A549 (cell line): ENCODE results near the gene TSC22D2. TPM values are rescaled to one million over a fixed set of nuclear protein-coding genes. Genes with fewer than 3 reads are reported as not detected.

Experiments used
- ATAC-seq, 2 experiments: fragments of 200-7000 bp in 1 of 2; fragments of >200 bp in 1 of 2; cut with Nextera tagmentation in 1 of 2; cut with Tn5 transposase in 1 of 2; 3 replicates each; pipeline versions ENCODE4 v1.8.0 to v1.9.1; 2018 to 2020; ENCODE audit warnings: mild to moderate bottlenecking in 1 of 2, moderate library complexity in 1 of 2
- CTCF ChIA-PET: fragments of 300-600 bp; sonication (Branson Sonifier 250); formaldehyde crosslinking; extraction: SDS; loops from one replicate; lab custom pipeline; 2021; ENCODE audit warnings: antibody characterized with exemption, inconsistent platforms; lab: Yijun Ruan, JAX
- POLR2A ChIA-PET: fragments of 350-600 bp; formaldehyde crosslinking; extraction: SDS; loops from one replicate; lab custom pipeline; 2021; ENCODE audit warnings: antibody characterized with exemption, inconsistent platforms; lab: Yijun Ruan, JAX
- DNase-seq, 2 experiments: peaks; one replicate each; pipeline versions ENCODE4 v3.0.0 to v3.0.0-alpha.2; 2011 to 2016; ENCODE audit warnings: low read depth in 1 of 2, low spot score in 1 of 2
- FAIRE-seq: peaks from 2 replicates; lab custom pipeline; 2011; peaks lifted over from hg19 to GRCh38; lab: Jason Lieb, UNC
- H3K27ac ChIP-seq, 2 experiments: fragments of >200 bp; sonication (Bioruptor Twin); formaldehyde crosslinking; 3 replicates each; pipeline ENCODE4 v1.5.1; 2016 to 2017
- H3K4me1 ChIP-seq: fragments of >200 bp; sonication (Bioruptor Twin); formaldehyde crosslinking; 3 replicates; pipeline ENCODE4 v1.6.1; 2016
- H3K4me2 ChIP-seq: fragments of >200 bp; sonication (Bioruptor Twin); formaldehyde crosslinking; 3 replicates; pipeline ENCODE4 v1.6.1; 2016
- H3K4me3 ChIP-seq: fragments of >200 bp; sonication (Bioruptor Twin); formaldehyde crosslinking; 3 replicates; pipeline ENCODE4 v1.5.1; 2016
- H3K9me3 ChIP-seq: fragments of >200 bp; sonication (Bioruptor Twin); formaldehyde crosslinking; 3 replicates; pipeline ENCODE4 v1.6.1; 2016
- EHF ChIP-seq: fragments of 250-450 bp; sonication (Bioruptor Pico); IDR thresholded peaks from 2 replicates; pipeline ENCODE4 v1.5.0; 2020; ENCODE audit warnings: mild to moderate bottlenecking
- GATA3 ChIP-seq: IDR thresholded peaks from 2 replicates; pipeline ENCODE4 v1.6.1; 2012; ENCODE audit warnings: borderline replicate concordance
- HOXA7 ChIP-seq: fragments of 250-450 bp; sonication (Bioruptor Pico); IDR thresholded peaks from 2 replicates; pipeline ENCODE4 v1.5.0; 2020; ENCODE audit warnings: mild to moderate bottlenecking, moderate library complexity
- HOXB5 ChIP-seq: fragments of 250-450 bp; sonication (Bioruptor Pico); IDR thresholded peaks from 2 replicates; pipeline ENCODE4 v1.5.0; 2020; ENCODE audit warnings: mild to moderate bottlenecking, moderate library complexity
- JUN ChIP-seq, 2 experiments: fragments of >200 bp; sonication (Bioruptor Twin); formaldehyde crosslinking; IDR thresholded peaks; 2 replicates in 1 of 2; 3 replicates in 1 of 2; pipeline ENCODE4 v1.6.1; 2016 to 2017
- KDM5A ChIP-seq: fragments of 200-600 bp; sonication (generic); IDR thresholded peaks from 2 replicates; pipeline ENCODE4 v1.6.1; 2016; ENCODE audit warnings: antibody characterized with exemption, mild to moderate bottlenecking
- NPAS2 ChIP-seq: fragments of 250-450 bp; sonication (Bioruptor Pico); IDR thresholded peaks from 2 replicates; pipeline ENCODE4 v1.8.0; 2022; ENCODE audit warnings: mild to moderate bottlenecking, moderate library complexity, borderline replicate concordance
- NR3C1 ChIP-seq: fragments of >200 bp; sonication (Bioruptor Twin); formaldehyde crosslinking; IDR thresholded peaks from 3 replicates; pipeline ENCODE4 v1.6.1; 2017
- POLR2A ChIP-seq: IDR thresholded peaks from 2 replicates; pipeline ENCODE4 v1.6.1; 2012; ENCODE audit warnings: mild to moderate bottlenecking, low read length
- RAD21 ChIP-seq, 2 experiments: fragments of >200 bp in 1 of 2; sonication (Bioruptor Twin) in 1 of 2; formaldehyde crosslinking in 1 of 2; IDR thresholded peaks in 1 of 2; conservative IDR thresholded peaks in 1 of 2; 2 replicates in 1 of 2; 3 replicates in 1 of 2; pipeline ENCODE4 v1.6.1; 2012 to 2018; ENCODE audit warnings: inconsistent platforms in 1 of 2
- RARB ChIP-seq: fragments of 250-450 bp; sonication (Bioruptor Pico); IDR thresholded peaks from 2 replicates; pipeline ENCODE4 v1.8.0; 2021; ENCODE audit warnings: mild to moderate bottlenecking, moderate library complexity
- RCOR1 ChIP-seq: fragments of 150-350 bp; IDR thresholded peaks from 2 replicates; pipeline ENCODE4 v1.6.1; 2014; ENCODE audit warnings: antibody characterized with exemption, low read length, low read depth
- REST ChIP-seq: fragments of 200-600 bp; sonication (generic); IDR thresholded peaks from 2 replicates; pipeline ENCODE4 v1.6.1; 2016; ENCODE audit warnings: antibody characterized with exemption, mild to moderate bottlenecking, moderate library complexity
- RNF2 ChIP-seq: fragments of 200-600 bp; sonication (generic); IDR thresholded peaks from 2 replicates; pipeline ENCODE4 v1.6.1; 2016; ENCODE audit warnings: low read depth, mild to moderate bottlenecking, antibody characterized with exemption, moderate library complexity, borderline replicate concordance
- WGBS: methylation state at CpG from one replicate; pipeline ENCODE4 v1.1.6; 2017; ENCODE audit errors: missing lambda C conversion rate; 5-methylcytosine and 5-hydroxymethylcytosine counted together
- polyA plus RNA-seq, 4 experiments: library from polyadenylated mRNA; depleted of rRNA in 3 of 4; stranded (reverse); fragments of >200 nt; fragmentation: RNase III in 1 of 4; extraction: RNeasy Plus Mini Kit Qiagen cat#74134 plus additional on column Dnase treatment in 1 of 4; gene quantifications; 2 replicates in 3 of 4; 3 replicates in 1 of 4; pipeline ENCODE4 v1.2.3, GENCODE V29; 2011 to 2017
- TF ChIP-seq, protein P1 (sequence below): fragments of >200 bp; sonication (Bioruptor Twin); formaldehyde crosslinking; IDR thresholded peaks from 3 replicates; pipeline ENCODE4 v1.5.1; 2016

Gene TSC22D2
- polyA plus RNA-seq, 2 of the 4 experiments (the other 2 are of a cell fraction), result 8.8 to 13.9 TPM

- FAIRE-seq, result no peak
- ChIA-PET POLR2A (interaction anchor here (1.3 to 3.0 kb wide), 4 partner anchors 15 to 172 kb away, joined by 3 to 47 read pairs (median 8); no protein-coding TSS in a partner anchor), CTCF (interaction anchor here (0.5 to 8.0 kb wide), 33 partner anchors 10 to 474 kb away, joined by 3 to 75 read pairs (median 5); no protein-coding TSS in a partner anchor)
- Histone ChIP-seq H3K4me3 (peak overlapping the region; percentile 78), H3K4me2 (peak overlapping the region; percentile 98), H3K4me1 (peaks cover 34% of the 10 kb centered on the region), H3K27ac (peak overlapping the region; percentile 98 to 99), H3K9me3 (no peaks in the 10 kb centered on the region)
- peak; percentile 7 to 14; a peak in 5 of 6 replicates for ATAC-seq
- TF ChIP-seq, protein P1, sequence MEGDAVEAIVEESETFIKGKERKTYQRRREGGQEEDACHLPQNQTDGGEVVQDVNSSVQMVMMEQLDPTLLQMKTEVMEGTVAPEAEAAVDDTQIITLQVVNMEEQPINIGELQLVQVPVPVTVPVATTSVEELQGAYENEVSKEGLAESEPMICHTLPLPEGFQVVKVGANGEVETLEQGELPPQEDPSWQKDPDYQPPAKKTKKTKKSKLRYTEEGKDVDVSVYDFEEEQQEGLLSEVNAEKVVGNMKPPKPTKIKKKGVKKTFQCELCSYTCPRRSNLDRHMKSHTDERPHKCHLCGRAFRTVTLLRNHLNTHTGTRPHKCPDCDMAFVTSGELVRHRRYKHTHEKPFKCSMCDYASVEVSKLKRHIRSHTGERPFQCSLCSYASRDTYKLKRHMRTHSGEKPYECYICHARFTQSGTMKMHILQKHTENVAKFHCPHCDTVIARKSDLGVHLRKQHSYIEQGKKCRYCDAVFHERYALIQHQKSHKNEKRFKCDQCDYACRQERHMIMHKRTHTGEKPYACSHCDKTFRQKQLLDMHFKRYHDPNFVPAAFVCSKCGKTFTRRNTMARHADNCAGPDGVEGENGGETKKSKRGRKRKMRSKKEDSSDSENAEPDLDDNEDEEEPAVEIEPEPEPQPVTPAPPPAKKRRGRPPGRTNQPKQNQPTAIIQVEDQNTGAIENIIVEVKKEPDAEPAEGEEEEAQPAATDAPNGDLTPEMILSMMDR, result peak; percentile 4; the same call in 2 of the 3 replicates
- no peak; the same call in 1 of the 2 replicates for TF ChIP-seq KDM5A
- TF ChIP-seq RAD21 (conservative IDR thresholded peaks at IDR 0.05 in 1 of 2, IDR thresholded peaks at IDR 0.05 in 1 of 2), result peak; percentile 6 to 19; a peak in 1 of 5 replicates
- TF ChIP-seq REST, result no peak
- TF ChIP-seq JUN (IDR thresholded peaks at IDR 0.05), result peak in 1 of 2 experiments; percentile 31; a peak in 1 of 5 replicates
- 1% methylated on average over 28 of the region's 68 CpGs for WGBS
- DNase-seq, result peak in 1 of 2 experiments; percentile 41
These were observed 2.4 kb downstream of the TSC22D2 start for GRCh38 chr3:150410311-150411105.

GRCh38 chr3:150411106-150411460 is 3.0 kb downstream of the TSC22D2 start:
- H3K4me2 ChIP-seq, result peak overlapping the region; percentile 98
- peaks cover 40% of the 10 kb centered on the region for H3K4me1 ChIP-seq
- no peak for ATAC-seq
- H3K4me3 ChIP-seq, result peak overlapping the region; percentile 78
- CTCF ChIA-PET, result interaction anchor here (0.5 to 8.0 kb wide), 10 partner anchors 9 to 172 kb away, joined by 3 to 75 read pairs (median 11); no protein-coding TSS in a partner anchor
- TF ChIP-seq POLR2A, result no peak
- TF ChIP-seq NPAS2, result no peak
- TF ChIP-seq RNF2, result no peak
- TF ChIP-seq HOXA7 (CRISPR knock-in tag), result no peak
- TF ChIP-seq RCOR1, result no peak
- no peak for TF ChIP-seq GATA3
- TF ChIP-seq HOXB5 (CRISPR knock-in tag), result no peak
- TF ChIP-seq RARB (CRISPR knock-in tag), result no peak
- no peaks in the 10 kb centered on the region for H3K9me3 ChIP-seq
- POLR2A ChIA-PET, result no interaction called here
- WGBS, result 4% methylated on average over 5 of the region's 5 CpGs
- no peak for DNase-seq
- peak overlapping the region; percentile 98 to 99; a peak in 5 of 6 replicates for H3K27ac ChIP-seq
- no peak for FAIRE-seq

GRCh38 chr3:150411546-150411945 is 3.4 kb downstream of the TSC22D2 start:
- CTCF ChIA-PET, result interaction anchor here (0.8 to 8.0 kb wide), 8 partner anchors 9 to 172 kb away, joined by 3 to 75 read pairs (median 11); no protein-coding TSS in a partner anchor
- FAIRE-seq (no peak), DNase-seq (no peak), ATAC-seq (no peak)
- TF ChIP-seq EHF (CRISPR knock-in tag) (no peak), NR3C1 (no peak)
- WGBS, result 6% methylated on average over 3 of the region's 3 CpGs
- peak overlapping the region; percentile 98 for H3K4me2 ChIP-seq
- peaks cover 44% of the 10 kb centered on the region for H3K4me1 ChIP-seq
- no peaks in the 10 kb centered on the region for H3K9me3 ChIP-seq
- peak overlapping the region; percentile 98 to 99; a peak in 3 of 6 replicates for H3K27ac ChIP-seq
- H3K4me3 ChIP-seq, result peak overlapping the region; percentile 78
- POLR2A ChIA-PET, result no interaction called here
